Fibroblast of skin of left quadriceps (primary cell): ENCODE results near the gene CADM1.

Experiments used
- DNase-seq, 2 experiments: peaks; one replicate each; pipeline ENCODE4 v3.0.0-alpha.2; 2013; ENCODE audit warnings: low read depth in 2 of 2

CADM1 gene

DNA sequence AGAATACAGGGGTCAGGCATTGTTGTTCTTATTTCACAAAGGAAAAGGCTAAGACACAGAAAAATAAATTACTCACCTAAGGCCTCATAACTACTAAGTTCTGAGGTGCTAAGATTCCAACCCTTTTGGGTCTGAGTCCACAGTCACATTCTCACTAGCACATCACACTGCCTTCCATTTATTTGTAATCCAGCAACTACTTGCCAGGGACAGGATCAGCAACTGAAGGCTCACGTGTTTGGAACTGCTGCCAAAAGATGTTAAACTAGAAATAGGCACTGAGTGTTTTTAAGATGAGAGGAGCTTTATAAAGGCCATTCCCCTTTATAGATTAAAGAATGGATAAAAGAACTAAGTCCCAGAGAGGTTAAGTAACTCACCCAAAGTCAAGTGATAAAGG is 58.0 kb downstream of the CADM1 start:
- no peak for DNase-seq

GRCh38 chr11:115444542-115444941 is 59.7 kb downstream of the CADM1 start:
- DNase-seq: no peak

GRCh38 chr11:115439969-115440540 is 64.2 kb downstream of the CADM1 start:
- no peak for DNase-seq

GRCh38 chr11:115439385-115439784 is 64.8 kb downstream of the CADM1 start:
- DNase-seq: peak; percentile 59 to 66

DNA sequence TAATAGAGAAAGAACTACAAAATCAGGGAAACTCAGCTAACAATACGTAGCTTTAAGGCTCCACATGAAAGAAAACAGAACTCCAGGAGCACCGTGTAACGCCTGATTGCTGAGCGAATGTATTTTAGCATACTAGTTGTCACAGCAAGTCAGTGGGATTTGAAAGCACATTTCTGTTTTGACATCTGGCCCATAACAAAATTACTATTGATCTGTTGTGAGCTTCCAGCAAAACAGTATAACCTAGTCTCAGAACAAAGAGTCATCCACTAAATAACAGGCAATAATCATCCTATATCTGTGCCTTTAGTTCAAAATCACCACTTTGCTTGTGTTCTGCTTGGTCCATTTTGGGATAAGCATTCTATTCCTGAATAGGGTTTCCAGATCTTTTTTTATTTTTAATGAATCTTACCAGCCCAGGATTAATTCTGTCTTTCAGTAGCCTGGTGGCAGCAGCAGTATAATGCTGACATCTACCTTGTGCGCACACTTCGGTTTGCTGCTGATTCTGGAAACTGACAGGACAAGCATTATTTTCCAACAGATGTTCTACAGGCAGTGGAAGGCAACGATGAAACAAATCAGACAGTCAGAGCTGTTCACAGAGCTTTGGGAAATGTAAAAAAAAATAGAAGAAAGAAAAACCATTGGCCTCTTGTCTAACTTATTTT is 66.2 kb downstream of the CADM1 start:
- DNase-seq: no peak

- DNase-seq: no peak
Measured at GRCh38 chr11:115430345-115430744, 73.9 kb downstream of the CADM1 start.

DNA sequence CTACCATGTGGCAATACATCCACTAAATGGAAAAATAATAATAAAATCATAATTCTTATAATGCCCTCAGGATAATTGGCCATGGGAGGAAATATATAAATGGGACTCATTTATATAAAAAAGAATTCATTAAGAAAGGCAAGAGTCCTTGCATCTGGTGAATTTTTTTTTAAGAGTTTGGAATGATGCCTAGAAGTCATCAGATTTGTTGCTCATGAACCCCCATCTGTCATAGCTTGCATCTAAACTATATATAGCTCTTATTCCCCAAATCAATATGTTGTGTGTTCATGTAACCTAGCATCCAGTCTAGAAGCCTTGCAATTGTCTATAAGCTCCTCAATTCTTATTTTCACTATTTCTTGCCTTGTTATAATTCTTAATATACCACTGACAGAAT is 75.9 kb downstream of the CADM1 start:
- no peak for DNase-seq

GRCh38 chr11:115425816-115426215 is 78.4 kb downstream of the CADM1 start:
- no peak for DNase-seq

- no peak for DNase-seq
Measured at GRCh38 chr11:115425250-115425649, 79.0 kb downstream of the CADM1 start.

DNA sequence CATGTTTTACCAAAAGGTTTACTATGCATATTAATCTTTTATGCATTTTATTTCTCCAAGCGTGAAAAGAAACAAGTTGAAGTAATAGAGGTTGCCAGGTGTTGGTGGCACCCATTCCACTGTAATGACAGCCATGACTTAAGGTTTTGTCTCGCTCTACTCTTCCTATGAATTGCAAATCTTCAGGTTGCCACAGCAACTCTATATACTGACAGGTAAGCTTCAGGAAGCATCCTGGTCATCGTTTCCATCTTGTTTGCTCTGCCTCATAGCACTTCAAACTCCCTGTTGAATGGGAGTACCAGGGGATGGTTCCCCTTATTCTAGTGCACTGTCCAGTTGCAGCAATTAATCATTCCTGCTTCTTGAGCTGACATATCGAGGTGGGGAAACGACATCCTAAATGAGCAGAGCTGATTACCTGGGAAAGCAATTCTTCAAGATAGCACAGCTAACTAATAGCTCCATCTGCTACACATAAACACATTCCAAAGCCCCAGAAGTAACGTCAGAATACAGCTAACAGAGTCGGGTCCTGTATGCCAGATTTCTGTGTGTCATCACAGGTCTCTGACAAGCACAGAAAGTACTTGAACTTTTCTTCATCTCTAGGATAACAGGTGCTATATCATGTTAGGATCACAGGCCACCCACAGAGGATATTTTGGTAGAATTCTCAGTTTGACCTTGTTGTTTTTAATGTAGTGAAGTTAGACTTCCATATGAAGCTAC is 80.3 kb downstream of the CADM1 start:
- peak in 1 of 2 experiments; percentile 11 for DNase-seq

GRCh38 chr11:115421992-115422689 is 82.1 kb downstream of the CADM1 start:
- no peak for DNase-seq

DNA sequence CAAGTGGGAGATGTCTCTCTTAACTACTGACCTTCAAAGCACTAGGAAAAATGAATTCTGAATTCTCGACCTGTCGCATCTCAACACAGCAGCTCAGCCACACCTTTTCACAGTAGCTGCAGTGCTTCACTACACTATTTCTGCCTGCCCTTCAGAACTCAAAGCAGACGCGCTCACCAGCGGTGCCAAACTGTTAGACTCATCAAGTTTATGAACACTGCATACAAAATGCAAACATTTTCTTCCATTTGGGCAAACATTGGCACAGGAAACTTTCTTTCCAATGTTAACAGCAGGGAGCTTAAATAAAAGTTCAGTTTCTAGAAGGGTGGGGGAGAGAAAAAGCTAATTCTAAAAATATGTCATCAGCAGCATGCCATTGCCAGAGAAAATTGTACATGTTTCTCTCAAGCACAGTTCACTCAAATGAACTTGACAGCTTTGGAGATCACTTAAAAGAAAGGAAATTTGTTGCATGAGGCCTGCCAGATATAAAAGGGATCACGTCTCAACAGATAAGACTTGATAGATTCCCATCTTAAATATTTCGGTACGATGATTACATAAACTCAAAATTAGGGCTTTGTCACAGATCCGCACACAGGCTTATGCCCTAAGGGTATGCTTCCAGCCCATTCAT is 82.7 kb downstream of the CADM1 start:
- no peak for DNase-seq

GRCh38 chr11:115420505-115420904 is 83.7 kb downstream of the CADM1 start:
- DNase-seq: no peak

- no peak for DNase-seq
Measured at GRCh38 chr11:115418626-115419025, 85.6 kb downstream of the CADM1 start.

- DNase-seq: no peak
Measured at GRCh38 chr11:115418081-115418480, 86.1 kb downstream of the CADM1 start.

DNA sequence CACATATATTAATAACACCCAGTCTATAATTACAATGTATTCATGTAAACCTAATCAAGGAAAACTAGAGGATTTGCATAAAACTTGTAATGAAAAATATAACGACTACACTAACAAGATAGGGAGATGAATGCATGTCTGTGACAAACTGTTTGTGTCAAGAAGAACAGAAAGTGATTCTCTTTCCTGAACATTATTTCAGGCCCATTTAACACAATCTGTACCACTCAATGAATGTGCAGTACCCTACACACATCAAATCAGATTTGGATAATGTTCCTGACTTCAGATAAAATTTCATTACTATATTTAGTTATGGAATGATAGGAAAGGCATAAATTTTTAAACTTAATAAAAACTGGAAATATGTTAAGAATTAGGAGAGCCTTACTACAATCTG is 93.1 kb downstream of the CADM1 start:
- DNase-seq: no peak

- peak in 1 of 2 experiments; percentile 12 for DNase-seq
Measured at GRCh38 chr11:115409691-115410220, 94.5 kb downstream of the CADM1 start.

GRCh38 chr11:115409116-115409670 is 95.0 kb downstream of the CADM1 start:
- DNase-seq: no peak

- DNase-seq: peak; percentile 23 to 29
Measured at GRCh38 chr11:115408036-115408921, 95.9 kb downstream of the CADM1 start.

DNA sequence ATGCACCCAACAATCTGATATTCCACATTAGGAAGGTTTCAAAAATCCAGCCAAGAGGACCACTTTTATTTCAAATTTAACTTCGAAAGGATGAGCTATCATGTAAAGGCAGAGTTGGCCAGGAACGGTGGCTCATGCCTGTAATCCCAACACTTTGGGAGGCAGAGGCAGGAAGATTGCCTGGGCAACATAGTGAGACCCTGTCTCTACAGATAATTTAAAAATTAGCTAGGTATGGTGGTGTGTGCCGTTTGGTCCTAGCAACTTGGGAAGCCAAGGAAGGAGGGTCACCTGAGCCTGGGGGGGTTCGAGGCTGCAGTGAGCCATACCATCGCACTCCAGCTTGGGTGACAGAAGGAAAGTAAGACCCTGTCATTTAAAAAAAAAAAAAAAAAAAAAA is 96.7 kb downstream of the CADM1 start:
- DNase-seq: no peak
